A549 treated with Hydrocortisone at 1 μM for 4 hours (cell line): ENCODE measurements around the gene ACSM3. TPM values are rescaled to one million over a fixed set of nuclear protein-coding genes. Genes with fewer than 3 reads are reported as not detected.

Source experiments
- total RNA-seq: library from RNA; stranded (reverse); fragments of 200-300 nt; extraction: Qiagen RNA extraction; gene quantifications from 5 replicates; pipeline ENCODE4 v1.2.3, GENCODE V29; 2022

The ACSM3 gene, protein sequence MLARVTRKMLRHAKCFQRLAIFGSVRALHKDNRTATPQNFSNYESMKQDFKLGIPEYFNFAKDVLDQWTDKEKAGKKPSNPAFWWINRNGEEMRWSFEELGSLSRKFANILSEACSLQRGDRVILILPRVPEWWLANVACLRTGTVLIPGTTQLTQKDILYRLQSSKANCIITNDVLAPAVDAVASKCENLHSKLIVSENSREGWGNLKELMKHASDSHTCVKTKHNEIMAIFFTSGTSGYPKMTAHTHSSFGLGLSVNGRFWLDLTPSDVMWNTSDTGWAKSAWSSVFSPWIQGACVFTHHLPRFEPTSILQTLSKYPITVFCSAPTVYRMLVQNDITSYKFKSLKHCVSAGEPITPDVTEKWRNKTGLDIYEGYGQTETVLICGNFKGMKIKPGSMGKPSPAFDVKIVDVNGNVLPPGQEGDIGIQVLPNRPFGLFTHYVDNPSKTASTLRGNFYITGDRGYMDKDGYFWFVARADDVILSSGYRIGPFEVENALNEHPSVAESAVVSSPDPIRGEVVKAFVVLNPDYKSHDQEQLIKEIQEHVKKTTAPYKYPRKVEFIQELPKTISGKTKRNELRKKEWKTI
- total RNA-seq = 3.3 to 4.4 TPM (median 3.7 TPM) in 5 replicates

DNA sequence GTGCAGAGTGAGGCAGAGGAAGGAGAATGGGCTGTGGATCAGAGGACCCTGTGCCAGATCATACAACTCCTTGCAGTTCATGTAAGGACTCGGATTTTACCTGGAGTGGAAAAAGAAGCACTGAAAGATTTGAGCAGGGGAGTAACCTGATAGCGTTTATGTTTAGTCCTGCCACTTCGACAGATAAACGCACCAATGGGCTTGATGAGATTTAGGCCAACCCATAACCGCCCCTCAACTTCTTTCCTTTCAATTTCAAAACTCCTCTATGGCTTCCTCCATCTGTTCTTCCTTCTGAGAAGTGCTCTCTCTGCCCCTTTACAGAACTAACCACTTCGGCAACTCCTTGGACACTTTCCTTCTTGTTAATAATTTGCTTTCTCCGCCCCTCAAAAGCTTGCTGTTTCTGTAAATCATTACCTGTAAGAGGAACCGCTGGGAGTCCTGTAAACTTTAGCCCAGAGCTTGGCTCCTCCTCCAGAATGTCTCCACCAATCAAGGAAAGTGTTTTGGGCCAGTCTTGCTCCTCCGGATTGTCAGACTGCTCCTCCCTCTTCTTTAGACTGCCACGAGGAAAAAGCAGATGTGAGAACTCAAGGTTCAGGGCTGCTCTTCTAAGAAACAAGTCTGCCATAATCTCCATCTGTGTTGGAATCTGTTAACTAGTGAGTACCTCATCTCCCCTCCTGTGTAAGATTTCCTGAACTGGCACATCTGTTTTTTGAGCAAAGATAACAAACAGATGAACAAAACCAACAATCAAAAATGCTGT, at the start of gene ACSM3:
TSS of gene ACSM3 (plus strand) at position 554 of the 772 bp plus-strand sequence. CDS start 6,021 bp downstream, outside the sequence.

DNA sequence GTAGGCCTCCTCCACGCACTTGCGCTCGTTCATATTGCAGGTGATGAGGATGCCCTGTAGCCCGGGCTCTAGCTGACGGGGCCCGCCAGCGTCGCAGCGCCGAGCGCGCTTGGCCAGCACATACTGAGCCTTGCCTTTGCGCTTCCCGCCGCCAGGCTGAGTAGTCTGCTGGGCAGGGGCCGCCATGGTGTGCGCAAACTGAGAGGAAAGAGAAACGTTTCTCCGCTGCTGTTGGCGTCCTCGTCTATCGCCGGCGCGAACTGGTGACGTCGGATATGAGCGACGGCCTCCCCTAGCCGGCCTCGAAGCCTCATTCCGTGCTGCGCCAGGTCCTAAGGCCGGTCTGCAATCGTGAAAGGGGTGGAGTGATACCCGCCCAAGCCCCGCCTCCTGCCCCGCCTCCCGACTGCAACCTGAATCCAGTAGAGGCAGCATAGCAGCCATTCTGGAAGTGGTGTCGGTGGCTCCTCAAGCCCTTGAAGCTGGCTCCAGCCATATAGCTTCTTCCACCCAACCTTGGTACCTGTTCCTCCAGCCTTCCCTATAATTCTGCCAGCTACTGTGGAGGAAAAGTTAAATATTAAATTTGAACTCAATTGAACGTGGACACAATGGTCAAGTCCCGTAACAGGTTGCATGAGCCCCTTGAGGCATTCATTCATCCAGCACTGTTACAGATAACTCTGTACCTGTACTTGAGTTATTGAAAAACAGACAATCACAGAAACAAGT, 22.1 kb upstream of the ACSM3 start, which contains the start of gene THUMPD1:
TSS of gene THUMPD1 (minus strand) at position 265 of the 732 bp plus-strand sequence. CDS start at position 186, 79 bp downstream.

DNA sequence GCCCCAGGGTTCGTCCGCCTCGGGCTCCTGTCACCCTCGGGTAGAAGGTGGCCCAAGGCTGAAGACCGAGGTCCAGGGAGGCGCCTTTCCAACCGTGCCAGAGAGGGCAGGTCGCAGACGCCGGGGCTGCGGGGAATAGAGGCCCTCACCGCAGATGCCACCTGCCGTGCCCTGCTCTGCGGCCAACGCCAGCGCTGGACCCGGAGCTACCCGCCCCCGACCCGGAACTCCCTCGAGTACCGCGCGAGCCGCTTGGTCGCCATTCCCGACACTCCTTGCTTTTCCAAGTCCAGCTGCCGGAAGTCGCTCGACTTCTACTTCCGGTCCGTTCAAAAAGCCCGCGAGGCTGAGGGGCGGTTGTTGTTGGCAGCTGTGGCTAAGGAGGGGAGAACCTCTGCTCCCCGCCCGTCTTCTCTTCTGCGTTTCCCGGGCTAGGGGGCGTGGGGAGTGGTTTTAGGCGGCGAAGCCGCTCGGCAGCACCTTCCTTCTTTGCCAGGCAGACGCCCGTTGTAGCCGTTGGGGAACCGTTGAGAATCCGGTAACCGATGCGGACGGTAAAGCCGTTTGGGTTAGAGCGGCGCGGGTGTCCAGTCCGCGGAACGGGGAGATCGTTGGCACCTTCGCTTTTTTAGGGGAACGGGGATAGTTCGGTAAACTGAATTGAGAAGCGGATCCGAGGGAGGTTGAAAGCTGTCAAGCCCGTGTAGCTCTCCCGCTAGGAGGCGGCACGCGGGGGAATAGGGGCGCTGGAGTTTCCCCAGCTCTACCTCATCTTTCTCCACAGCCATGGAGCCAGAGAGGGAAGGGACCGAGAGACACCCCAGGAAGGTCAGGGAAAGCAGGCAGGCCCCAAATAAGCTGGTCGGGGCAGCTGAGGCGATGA, 42.6 kb downstream of the ACSM3 start, which contains the start of the genes ERI2 and REXO5:
TSS of gene ERI2 (minus strand) at position 305 of the 883 bp plus-strand sequence. CDS start at position 263, 42 bp downstream.
TSS of gene REXO5 (plus strand) at position 360 of the 883 bp plus-strand sequence. CDS start at position 787, 427 bp downstream.

Other genes with a start within 250 kb of the ACSM3 start
- gene ACSM2B, start 187.6 kb upstream of the ACSM3 start, total RNA-seq = not detected in 5 replicates
- not detected in 5 replicates for gene ACSM1, start 66.3 kb upstream of the ACSM3 start, total RNA-seq
- 18.3 to 30.2 TPM (median 21.6 TPM) in 5 replicates for gene THUMPD1, start 22.2 kb upstream of the ACSM3 start, total RNA-seq
- 12.2 to 17.8 TPM (median 13.9 TPM) in 5 replicates for gene ERI2, start 42.5 kb downstream of the ACSM3 start, total RNA-seq
- gene REXO5, start 42.5 kb downstream of the ACSM3 start, total RNA-seq = 3.6 to 5.6 TPM (median 4.2 TPM) in 5 replicates
- 7.6 to 10.7 TPM (median 8.2 TPM) in 5 replicates for gene DCUN1D3, start 136.3 kb downstream of the ACSM3 start, total RNA-seq
- 29.9 to 40.7 TPM (median 32.6 TPM) in 5 replicates for gene LYRM1, start 136.8 kb downstream of the ACSM3 start, total RNA-seq